ENCODE results near the gene SMAD2.
"Not testable (repeated sequence)": the region's sequence is repeated elsewhere in the genome, so short reads cannot be mapped to it uniquely, and the experiment has no call there.

SMAD2 gene

GRCh38 chr18:47968006-47968676 is 37.7 kb upstream of the SMAD2 start:
- Histone ChIP-seq H3K4me3 (ENCODE audit: low read length) (no peak overlapping the region), H3K27ac (ENCODE audit: low read length) (no peak overlapping the region), H3K9me3 (ENCODE audit: control insufficient read depth, insufficient read depth, low read length) (no peaks in the 10 kb centered on the region; the same call in 1 of the 2 replicates), H3K27me3 (ENCODE audit: control insufficient read depth, insufficient read depth, low read length) (no peaks in the 10 kb centered on the region), H3K4me1 (ENCODE audit: control insufficient read depth, insufficient read depth, low read length) (peaks cover 4% of the 10 kb centered on the region; the same call in 1 of the 2 replicates), H3K36me3 (ENCODE audit: control insufficient read depth, insufficient read depth, low read length) (no peaks in the 10 kb centered on the region)
- 100% methylated on average over 2 of the region's 9 CpGs for WGBS (ENCODE audit: insufficient coverage, insufficient read length)
- peak; percentile 70 for DNase-seq (ENCODE audit: low read depth, low spot score)

DNA sequence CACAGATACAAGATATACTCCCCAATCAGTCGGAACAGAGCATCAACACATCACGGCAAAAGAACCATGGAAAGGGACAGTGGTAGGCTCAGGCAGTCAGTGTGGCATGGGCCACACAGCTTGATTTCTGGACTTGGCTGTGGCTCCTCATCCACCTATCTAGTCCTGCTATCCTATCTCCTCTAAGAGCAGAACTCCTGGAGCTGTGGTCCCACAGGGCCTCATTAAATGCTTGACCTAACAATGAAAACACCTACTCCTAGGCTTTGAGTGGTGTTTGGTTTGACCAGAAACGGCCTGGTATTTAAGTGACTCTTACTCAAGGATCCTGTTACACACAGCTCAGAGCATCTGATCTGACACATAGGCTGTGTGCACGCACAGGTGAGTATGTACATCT is 33.6 kb upstream of the SMAD2 start:
- no CpG with 5 or more reads among the region's 4 CpGs for WGBS (ENCODE audit: insufficient coverage, insufficient read length)
- Histone ChIP-seq H3K27me3 (ENCODE audit: control insufficient read depth, insufficient read depth, low read length) (no peaks in the 10 kb centered on the region), H3K36me3 (ENCODE audit: control insufficient read depth, insufficient read depth, low read length) (no peaks in the 10 kb centered on the region), H3K9me3 (ENCODE audit: control insufficient read depth, insufficient read depth, low read length) (no peaks in the 10 kb centered on the region; the same call in 1 of the 2 replicates), H3K4me3 (ENCODE audit: low read length) (no peak overlapping the region), H3K4me1 (ENCODE audit: control insufficient read depth, insufficient read depth, low read length) (peaks cover 4% of the 10 kb centered on the region; the same call in 1 of the 2 replicates), H3K27ac (ENCODE audit: low read length) (no peak overlapping the region)
- no peak for DNase-seq (ENCODE audit: low read depth, low spot score)

DNA sequence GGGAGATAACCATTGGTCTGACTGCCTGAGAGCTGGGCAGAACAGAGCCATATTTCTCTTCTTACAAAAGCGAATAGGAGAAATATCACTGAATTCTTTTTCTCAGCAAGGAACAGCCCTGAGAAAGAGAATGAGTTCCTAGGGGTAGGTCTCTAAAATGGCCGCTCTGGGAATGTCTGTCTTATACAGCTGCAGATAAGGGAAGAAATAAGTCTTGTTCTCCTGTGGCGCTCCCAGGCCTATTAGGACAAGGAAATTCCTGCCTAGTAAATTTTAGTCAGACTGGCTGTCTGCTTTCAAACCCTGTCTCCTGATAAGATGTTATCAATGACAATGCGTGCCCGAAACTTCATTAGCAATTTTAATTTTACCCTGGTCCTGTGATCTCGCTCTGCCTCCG is 30.5 kb upstream of the SMAD2 start:
- not testable (repeated sequence) for H3K4me1 ChIP-seq (ENCODE audit: control insufficient read depth, insufficient read depth, low read length); H3K9me3 ChIP-seq (ENCODE audit: control insufficient read depth, insufficient read depth, low read length); H3K27ac ChIP-seq (ENCODE audit: low read length); H3K36me3 ChIP-seq (ENCODE audit: control insufficient read depth, insufficient read depth, low read length); H3K27me3 ChIP-seq (ENCODE audit: control insufficient read depth, insufficient read depth, low read length); DNase-seq (ENCODE audit: low read depth, low spot score); H3K4me3 ChIP-seq (ENCODE audit: low read length)
- WGBS (ENCODE audit: insufficient coverage, insufficient read length), result no CpG with 5 or more reads among the region's 7 CpGs

- WGBS (ENCODE audit: insufficient coverage, insufficient read length), result no CpG with 5 or more reads among the region's 6 CpGs
Observed at GRCh38 chr18:47953471-47953931, 23.0 kb upstream of the SMAD2 start.

DNA sequence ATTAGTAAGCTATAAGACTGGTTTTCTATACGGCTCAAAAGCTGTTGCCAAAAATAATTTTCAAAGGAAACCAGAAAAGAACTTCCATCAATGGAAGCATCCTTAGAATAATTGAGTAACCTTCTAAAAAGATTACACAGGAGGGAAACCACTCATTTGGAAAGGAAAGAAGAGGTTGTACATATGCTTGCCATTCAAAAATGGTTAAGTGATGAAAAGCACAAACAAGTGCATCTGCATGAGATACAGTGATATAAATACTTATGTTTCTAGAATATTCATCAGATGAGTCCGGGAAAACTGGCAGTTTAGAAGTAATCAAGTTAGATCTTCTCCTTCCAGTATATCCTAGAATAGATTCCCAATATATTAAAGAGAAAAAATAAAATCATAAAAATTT is 20.1 kb upstream of the SMAD2 start:
- WGBS (ENCODE audit: insufficient coverage, insufficient read length), result no CpG with 5 or more reads among the region's 2 CpGs
- H3K4me1 ChIP-seq (ENCODE audit: control insufficient read depth, insufficient read depth, low read length), result no peaks in the 10 kb centered on the region
- DNase-seq (ENCODE audit: low read depth, low spot score), result no peak
- no peaks in the 10 kb centered on the region for H3K27me3 ChIP-seq (ENCODE audit: control insufficient read depth, insufficient read depth, low read length)
- H3K36me3 ChIP-seq (ENCODE audit: control insufficient read depth, insufficient read depth, low read length), result no peaks in the 10 kb centered on the region
- H3K9me3 ChIP-seq (ENCODE audit: control insufficient read depth, insufficient read depth, low read length), result no peaks in the 10 kb centered on the region
- no peak overlapping the region for H3K27ac ChIP-seq (ENCODE audit: low read length)
- no peak overlapping the region for H3K4me3 ChIP-seq (ENCODE audit: low read length)

More at GRCh38 chr18:47953471-47953931, 23.0 kb upstream of the SMAD2 start:
- H3K27ac ChIP-seq (ENCODE audit: low read length), result no peak overlapping the region
- no peak for DNase-seq (ENCODE audit: low read depth, low spot score)
- H3K27me3 ChIP-seq (ENCODE audit: control insufficient read depth, insufficient read depth, low read length), result no peaks in the 10 kb centered on the region
- no peak overlapping the region for H3K4me3 ChIP-seq (ENCODE audit: low read length)
- H3K36me3 ChIP-seq (ENCODE audit: control insufficient read depth, insufficient read depth, low read length), result no peaks in the 10 kb centered on the region
- H3K4me1 ChIP-seq (ENCODE audit: control insufficient read depth, insufficient read depth, low read length), result no peaks in the 10 kb centered on the region
- no peaks in the 10 kb centered on the region for H3K9me3 ChIP-seq (ENCODE audit: control insufficient read depth, insufficient read depth, low read length)

DNA sequence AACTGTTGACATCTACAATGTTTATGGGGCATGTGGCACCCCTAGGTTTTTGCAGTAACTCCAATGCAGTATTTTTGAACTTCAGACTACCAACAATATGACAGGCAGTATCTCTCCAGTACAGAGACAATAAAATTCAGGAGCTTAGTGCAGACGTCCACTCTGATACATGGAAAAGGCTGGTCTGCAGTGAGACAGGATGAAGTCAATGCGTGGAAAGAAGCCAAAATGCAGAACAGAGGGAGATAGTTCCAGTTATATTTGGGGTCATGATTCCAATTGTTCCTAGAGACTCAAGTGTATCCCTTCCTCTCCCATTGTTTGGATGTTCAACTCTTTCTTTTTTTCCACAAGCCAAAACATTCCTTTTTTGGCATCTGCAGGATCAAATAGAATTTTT is 18.7 kb upstream of the SMAD2 start:
- no peak for DNase-seq (ENCODE audit: low read depth, low spot score)
- Histone ChIP-seq H3K27ac (ENCODE audit: low read length) (no peak overlapping the region), H3K27me3 (ENCODE audit: control insufficient read depth, insufficient read depth, low read length) (no peaks in the 10 kb centered on the region), H3K9me3 (ENCODE audit: control insufficient read depth, insufficient read depth, low read length) (no peaks in the 10 kb centered on the region), H3K4me3 (ENCODE audit: low read length) (no peak overlapping the region), H3K36me3 (ENCODE audit: control insufficient read depth, insufficient read depth, low read length) (no peaks in the 10 kb centered on the region), H3K4me1 (ENCODE audit: control insufficient read depth, insufficient read depth, low read length) (no peaks in the 10 kb centered on the region)
- no CpG with 5 or more reads among the region's 2 CpGs for WGBS (ENCODE audit: insufficient coverage, insufficient read length)

DNA sequence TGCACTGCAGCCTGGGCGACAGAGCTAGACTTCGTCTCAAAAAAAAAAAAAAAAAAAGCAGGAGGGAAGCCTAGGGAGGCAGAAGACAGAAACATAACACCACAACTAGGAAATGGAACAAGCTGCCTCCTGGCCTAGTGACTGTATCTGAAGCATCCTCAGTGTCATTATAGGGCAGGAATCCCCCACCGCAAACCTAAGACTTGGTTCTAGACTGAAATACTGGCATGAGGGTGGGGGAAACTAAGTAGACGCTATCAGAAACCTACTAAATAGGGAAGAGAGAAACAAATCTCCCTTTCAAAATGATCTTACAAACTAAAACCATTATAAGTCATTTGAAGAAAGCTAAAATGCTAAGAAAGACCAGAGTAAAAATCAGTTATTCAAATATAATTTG is 16.4 kb upstream of the SMAD2 start:
- no CpG with 5 or more reads among the region's 4 CpGs for WGBS (ENCODE audit: insufficient coverage, insufficient read length)
- no peaks in the 10 kb centered on the region for H3K36me3 ChIP-seq (ENCODE audit: control insufficient read depth, insufficient read depth, low read length)
- H3K9me3 ChIP-seq (ENCODE audit: control insufficient read depth, insufficient read depth, low read length), result no peaks in the 10 kb centered on the region
- H3K4me1 ChIP-seq (ENCODE audit: control insufficient read depth, insufficient read depth, low read length), result no peaks in the 10 kb centered on the region
- H3K4me3 ChIP-seq (ENCODE audit: low read length), result no peak overlapping the region
- no peaks in the 10 kb centered on the region for H3K27me3 ChIP-seq (ENCODE audit: control insufficient read depth, insufficient read depth, low read length)
- DNase-seq (ENCODE audit: low read depth, low spot score), result no peak
- H3K27ac ChIP-seq (ENCODE audit: low read length), result no peak overlapping the region

GRCh38 chr18:47944972-47945852 is 14.8 kb upstream of the SMAD2 start:
- no peak for DNase-seq (ENCODE audit: low read depth, low spot score)
- H3K27me3 ChIP-seq (ENCODE audit: control insufficient read depth, insufficient read depth, low read length), result no peaks in the 10 kb centered on the region
- no peak overlapping the region for H3K4me3 ChIP-seq (ENCODE audit: low read length)
- no peaks in the 10 kb centered on the region for H3K9me3 ChIP-seq (ENCODE audit: control insufficient read depth, insufficient read depth, low read length)
- no peaks in the 10 kb centered on the region for H3K36me3 ChIP-seq (ENCODE audit: control insufficient read depth, insufficient read depth, low read length)
- H3K4me1 ChIP-seq (ENCODE audit: control insufficient read depth, insufficient read depth, low read length), result no peaks in the 10 kb centered on the region
- no peak overlapping the region for H3K27ac ChIP-seq (ENCODE audit: low read length)
- WGBS (ENCODE audit: insufficient coverage, insufficient read length), result no CpG with 5 or more reads among the region's 6 CpGs

DNA sequence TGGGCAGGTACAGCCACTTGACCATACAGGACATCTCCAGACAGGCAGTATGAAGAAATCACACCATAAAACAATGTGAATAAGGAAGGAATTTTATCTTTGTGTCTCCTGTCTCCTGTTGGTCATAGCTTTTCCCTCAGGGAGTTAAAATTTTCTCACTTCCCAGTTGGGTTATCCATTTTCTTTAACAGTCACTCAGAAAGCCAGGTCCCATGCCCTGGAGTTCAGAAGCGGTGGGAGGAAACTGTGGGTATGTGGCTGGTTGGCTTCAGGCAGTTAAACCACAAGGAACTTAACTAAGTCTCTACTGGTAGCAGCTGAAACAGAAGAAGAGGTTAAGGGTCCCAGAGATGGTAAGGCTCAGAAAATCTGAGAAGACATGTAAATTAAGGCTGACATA is 6.5 kb upstream of the SMAD2 start:
- WGBS (ENCODE audit: insufficient coverage, insufficient read length), result no CpG with 5 or more reads among the region's 1 CpG
- no peaks in the 10 kb centered on the region for H3K9me3 ChIP-seq (ENCODE audit: control insufficient read depth, insufficient read depth, low read length)

DNA sequence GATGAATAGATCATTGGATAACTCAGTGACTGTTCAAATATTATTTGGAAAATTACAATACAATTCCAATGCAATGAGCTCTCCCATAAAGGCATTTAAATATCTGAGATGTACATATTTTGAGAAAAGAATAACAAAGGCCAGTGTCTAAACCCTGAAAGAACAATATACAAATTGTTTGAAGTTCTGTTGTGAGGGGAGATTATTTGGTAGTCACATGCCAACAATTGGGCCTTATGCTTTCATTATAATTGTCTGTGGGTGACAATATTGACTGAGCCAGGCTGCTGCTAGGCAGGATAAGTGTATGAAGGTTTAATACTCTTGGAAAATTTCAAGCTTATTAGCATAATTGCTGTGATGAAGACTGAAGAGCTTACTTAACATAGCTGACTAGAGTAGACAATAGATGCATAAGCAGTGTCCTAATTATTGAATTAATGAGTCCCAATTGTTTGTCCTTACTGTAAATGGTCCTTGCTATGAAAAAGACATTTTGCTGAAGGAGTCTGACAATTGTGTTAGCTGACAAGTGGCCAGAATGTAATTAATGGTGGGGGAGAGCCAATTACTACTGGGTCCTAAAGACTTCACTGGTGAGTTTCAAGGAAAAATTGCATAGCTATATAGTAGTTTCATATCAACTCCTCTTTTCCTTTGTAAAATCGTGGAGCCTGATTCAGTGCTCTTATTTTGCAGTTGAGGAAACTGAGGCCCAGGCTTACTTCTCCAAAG is 5.0 kb upstream of the SMAD2 start:
- Histone ChIP-seq H3K9me3 (ENCODE audit: control insufficient read depth, insufficient read depth, low read length) (no peaks in the 10 kb centered on the region), H3K36me3 (ENCODE audit: control insufficient read depth, insufficient read depth, low read length) (no peaks in the 10 kb centered on the region), H3K4me3 (ENCODE audit: low read length) (no peak overlapping the region), H3K27me3 (ENCODE audit: control insufficient read depth, insufficient read depth, low read length) (no peaks in the 10 kb centered on the region), H3K27ac (ENCODE audit: low read length) (no peak overlapping the region), H3K4me1 (ENCODE audit: control insufficient read depth, insufficient read depth, low read length) (no peaks in the 10 kb centered on the region)
- WGBS (ENCODE audit: insufficient coverage, insufficient read length), result no CpG with 5 or more reads among the region's 1 CpG
- no peak for DNase-seq (ENCODE audit: low read depth, low spot score)

More for the DNA sequence above, 6.5 kb upstream of the SMAD2 start:
- DNase-seq (ENCODE audit: low read depth, low spot score), result no peak
- H3K27me3 ChIP-seq (ENCODE audit: control insufficient read depth, insufficient read depth, low read length), result no peaks in the 10 kb centered on the region
- no peak overlapping the region for H3K4me3 ChIP-seq (ENCODE audit: low read length)
- H3K27ac ChIP-seq (ENCODE audit: low read length), result no peak overlapping the region
- no peaks in the 10 kb centered on the region for H3K36me3 ChIP-seq (ENCODE audit: control insufficient read depth, insufficient read depth, low read length)
- no peaks in the 10 kb centered on the region for H3K4me1 ChIP-seq (ENCODE audit: control insufficient read depth, insufficient read depth, low read length)
